ENCODE data around the gene MICU2. TPM values are rescaled to one million over a fixed set of nuclear protein-coding genes. Genes with fewer than 3 reads are reported as not detected.

MICU2 gene
- total and polyA plus RNA-seq, 2 donors (not counting 3 experiments of a cell fraction or from before 2014, with no cell fraction given), result 24.0 to 36.7 TPM

DNA sequence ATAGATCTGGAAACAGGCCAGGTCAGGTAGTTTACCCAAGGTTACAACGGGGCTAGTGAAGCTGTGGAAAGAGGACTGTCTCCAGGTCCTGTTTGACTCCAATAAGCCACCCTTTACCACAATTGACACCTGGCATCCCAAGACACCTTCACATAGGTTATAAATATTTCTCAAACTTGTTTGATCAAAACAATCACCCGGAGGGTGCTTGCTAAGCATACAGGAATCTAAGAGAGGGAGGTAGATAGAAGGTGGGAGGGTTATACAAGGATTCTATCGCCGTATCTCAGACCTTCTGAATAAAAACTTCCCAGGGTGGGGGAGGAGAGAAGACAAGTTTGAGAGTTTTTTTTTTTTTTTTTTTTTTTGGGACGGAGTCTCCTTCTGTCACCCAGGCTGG is 55.4 kb downstream of the MICU2 start:
- ChIA-PET CTCF (interaction anchor here (0.7 kb wide), 1 partner anchor 10 kb away, joined by 3 read pairs; no protein-coding TSS in a partner anchor), POLR2A (no interaction called here)
- Histone ChIP-seq H3K9me1 (replicated peaks; ENCODE audit: control insufficient read depth, extremely low read depth, insufficient read depth, low read length) (no peaks in the 10 kb centered on the region), H3K27me3 (ENCODE audit: control insufficient read depth in 2 of 2, insufficient read depth in 2 of 2, low read length in 2 of 2) (no peaks in the 10 kb centered on the region), H3K79me2 (ENCODE audit: control insufficient read depth, insufficient read depth, low read length) (peaks cover 2% of the 10 kb centered on the region), H3K36me3 (ENCODE audit: control insufficient read depth in 2 of 2, extremely low read depth in 1 of 2, insufficient read depth in 2 of 2, low read length in 2 of 2) (no peaks in the 10 kb centered on the region), H2AFZ (ENCODE audit: low read depth, low read length) (no peak overlapping the region), H3K9me3 (replicated peaks; ENCODE audit: control insufficient read depth, insufficient read depth, low read length) (no peaks in the 10 kb centered on the region), H4K20me1 (replicated peaks; ENCODE audit: control insufficient read depth, extremely low read depth, insufficient read depth, low read length) (no peaks in the 10 kb centered on the region), H3K4me3 (replicated peaks in 1 of 3; ENCODE audit: insufficient read depth in 1 of 3, low read depth in 1 of 3, low read length in 3 of 3) (no peak overlapping the region), H3K4me2 (ENCODE audit: insufficient read depth, low read length) (no peak overlapping the region), H3K9ac (replicated peaks; ENCODE audit: extremely low read depth, insufficient read depth, low read length) (no peak overlapping the region), H3K27ac (ENCODE audit: insufficient read depth, low read depth, low read length) (no peak overlapping the region), H3K4me1 (ENCODE audit: control insufficient read depth, extremely low read depth, insufficient read depth, low read length) (no peaks in the 10 kb centered on the region)
- no TSS peak for BruUV-seq (replicated peaks)
- no peak for DNase-seq (ENCODE audit: low read depth, low spot score)
- FAIRE-seq, result no peak
- TF ChIP-seq POLR2A (IDR thresholded peaks at IDR 0.05; ENCODE audit: low read depth, low read length) (no peak), EZH2 (IDR thresholded peaks at IDR 0.05; ENCODE audit: borderline replicate concordance, low read depth, low read length, severe bottlenecking) (no peak), POLR2AphosphoS5 (IDR thresholded peaks at IDR 0.05; ENCODE audit: insufficient read depth, low read depth, low read length) (no peak), JUN (IDR thresholded peaks at IDR 0.05; ENCODE audit: borderline replicate concordance, insufficient read depth, insufficient read length, low read depth) (no peak), MYC (IDR thresholded peaks at IDR 0.05; ENCODE audit: low read depth, low read length) (no peak)
- dilution Hi-C loops (cut with MboI; ENCODE audit: extremely low pct_ligation_motif_present, low sequenced_read_pairs), result no loop called here
- intact Hi-C loops (cut with micrococcal nuclease), result no loop called here

GRCh38 chr13:21546372-21546771 is 57.6 kb downstream of the MICU2 start:
- CTCF ChIA-PET, result interaction anchor here (0.9 to 1.5 kb wide), 2 partner anchors 12 to 91 kb away, joined by 3 to 7 read pairs; no protein-coding TSS in a partner anchor
- H3K79me2 ChIP-seq (ENCODE audit: control insufficient read depth, insufficient read depth, low read length), result peaks cover 5% of the 10 kb centered on the region

More at GRCh38 chr13:21546372-21546771, 57.6 kb downstream of the MICU2 start:
- FAIRE-seq, result no peak
- no peak overlapping the region for H3K9ac ChIP-seq (replicated peaks; ENCODE audit: extremely low read depth, insufficient read depth, low read length)
- H3K27me3 ChIP-seq (ENCODE audit: control insufficient read depth in 2 of 2, insufficient read depth in 2 of 2, low read length in 2 of 2), result no peaks in the 10 kb centered on the region
- no peaks in the 10 kb centered on the region for H3K4me1 ChIP-seq (ENCODE audit: control insufficient read depth, extremely low read depth, insufficient read depth, low read length)
- no peaks in the 10 kb centered on the region for H3K9me1 ChIP-seq (replicated peaks; ENCODE audit: control insufficient read depth, extremely low read depth, insufficient read depth, low read length)
- H3K4me3 ChIP-seq (replicated peaks in 1 of 3; ENCODE audit: insufficient read depth in 1 of 3, low read depth in 1 of 3, low read length in 3 of 3), result no peak overlapping the region
- POLR2A ChIA-PET, result no interaction called here
- no peaks in the 10 kb centered on the region for H3K9me3 ChIP-seq (replicated peaks; ENCODE audit: control insufficient read depth, insufficient read depth, low read length)
- H3K4me2 ChIP-seq (ENCODE audit: insufficient read depth, low read length), result no peak overlapping the region
- H3K27ac ChIP-seq (ENCODE audit: insufficient read depth, low read depth, low read length), result no peak overlapping the region
- no peaks in the 10 kb centered on the region for H3K36me3 ChIP-seq (ENCODE audit: control insufficient read depth in 2 of 2, extremely low read depth in 1 of 2, insufficient read depth in 2 of 2, low read length in 2 of 2)
- no peak for DNase-seq (ENCODE audit: low read depth, low spot score)
- TF ChIP-seq EZH2 (IDR thresholded peaks at IDR 0.05; ENCODE audit: borderline replicate concordance, low read depth, low read length, severe bottlenecking) (no peak), POLR2AphosphoS5 (IDR thresholded peaks at IDR 0.05; ENCODE audit: insufficient read depth, low read depth, low read length) (no peak), FOS (IDR thresholded peaks at IDR 0.05; ENCODE audit: borderline replicate concordance, insufficient read depth, low read length) (no peak), POLR2A (IDR thresholded peaks at IDR 0.05; ENCODE audit: low read depth, low read length) (no peak), MYC (IDR thresholded peaks at IDR 0.05; ENCODE audit: low read depth, low read length) (no peak), JUN (IDR thresholded peaks at IDR 0.05; ENCODE audit: borderline replicate concordance, insufficient read depth, insufficient read length, low read depth) (no peak), GATA2 (IDR thresholded peaks at IDR 0.05; ENCODE audit: insufficient read depth, insufficient read length, low read depth, low read length) (no peak)
- TF ChIP-seq, protein P1, sequence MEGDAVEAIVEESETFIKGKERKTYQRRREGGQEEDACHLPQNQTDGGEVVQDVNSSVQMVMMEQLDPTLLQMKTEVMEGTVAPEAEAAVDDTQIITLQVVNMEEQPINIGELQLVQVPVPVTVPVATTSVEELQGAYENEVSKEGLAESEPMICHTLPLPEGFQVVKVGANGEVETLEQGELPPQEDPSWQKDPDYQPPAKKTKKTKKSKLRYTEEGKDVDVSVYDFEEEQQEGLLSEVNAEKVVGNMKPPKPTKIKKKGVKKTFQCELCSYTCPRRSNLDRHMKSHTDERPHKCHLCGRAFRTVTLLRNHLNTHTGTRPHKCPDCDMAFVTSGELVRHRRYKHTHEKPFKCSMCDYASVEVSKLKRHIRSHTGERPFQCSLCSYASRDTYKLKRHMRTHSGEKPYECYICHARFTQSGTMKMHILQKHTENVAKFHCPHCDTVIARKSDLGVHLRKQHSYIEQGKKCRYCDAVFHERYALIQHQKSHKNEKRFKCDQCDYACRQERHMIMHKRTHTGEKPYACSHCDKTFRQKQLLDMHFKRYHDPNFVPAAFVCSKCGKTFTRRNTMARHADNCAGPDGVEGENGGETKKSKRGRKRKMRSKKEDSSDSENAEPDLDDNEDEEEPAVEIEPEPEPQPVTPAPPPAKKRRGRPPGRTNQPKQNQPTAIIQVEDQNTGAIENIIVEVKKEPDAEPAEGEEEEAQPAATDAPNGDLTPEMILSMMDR (IDR thresholded peaks at IDR 0.05; ENCODE audit: extremely low read depth in 1 of 2, insufficient read depth in 1 of 2, low read depth in 1 of 2, low read length in 2 of 2), result no peak
- TF ChIP-seq, protein P2, sequence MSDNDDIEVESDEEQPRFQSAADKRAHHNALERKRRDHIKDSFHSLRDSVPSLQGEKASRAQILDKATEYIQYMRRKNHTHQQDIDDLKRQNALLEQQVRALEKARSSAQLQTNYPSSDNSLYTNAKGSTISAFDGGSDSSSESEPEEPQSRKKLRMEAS (IDR thresholded peaks at IDR 0.05; ENCODE audit: insufficient read depth, insufficient read length), result no peak
- no TSS peak for BruUV-seq (replicated peaks)
- dilution Hi-C loops (cut with MboI; ENCODE audit: extremely low pct_ligation_motif_present, low sequenced_read_pairs), result no loop called here
- intact Hi-C loops (cut with micrococcal nuclease), result no loop called here
- H4K20me1 ChIP-seq (replicated peaks; ENCODE audit: control insufficient read depth, extremely low read depth, insufficient read depth, low read length), result no peaks in the 10 kb centered on the region
- H2AFZ ChIP-seq (ENCODE audit: low read depth, low read length), result no peak overlapping the region

All from endothelial cell of umbilical vein (primary cell).